Omental fat pad (tissue), 4 donors: Measurements from ENCODE around the gene AUTS2. TPM values are rescaled to one million over a fixed set of nuclear protein-coding genes. Genes with fewer than 3 reads are reported as not detected.

Source experiments
- ATAC-seq: fragments of 150-250 bp; one replicate; pipeline ENCODE4 v1.9.1; 2016; ENCODE audit warnings: mild to moderate bottlenecking, moderate library complexity; ENCODE audit not compliant: low FRiP score
- DNase-seq: peaks from one replicate; pipeline ENCODE4 v3.0.0-alpha.2; 2019; ENCODE audit warnings: low spot score
- CTCF ChIP-seq, 3 donors: fragments of 450-650 bp; IDR thresholded peaks; one replicate each; pipeline ENCODE4 v1.5.1; 2016 to 2017; ENCODE audit warnings: antibody characterized with exemption in 3 of 3, mild to moderate bottlenecking in 3 of 3, moderate library complexity in 2 of 3
- total RNA-seq, 4 donors: library from RNA; depleted of rRNA; stranded (reverse); fragments of >200 nt; gene quantifications; one replicate each; pipeline ENCODE4 v1.1.0, GENCODE V29; 2016

AUTS2 gene
- total RNA-seq, 4 donors from 2014 or later, result 13.2 to 27.0 (median 21.2) TPM

- TF ChIP-seq CTCF (IDR thresholded peaks at IDR 0.05), result no peak
- ATAC-seq (no peak), DNase-seq (no peak)
Measured at GRCh38 chr7:70703785-70704184, 1105.5 kb downstream of the AUTS2 start.

GRCh38 chr7:70704831-70705346 lies 1106.6 kb downstream of the AUTS2 start:
- DNase-seq, result no peak
- TF ChIP-seq CTCF (IDR thresholded peaks at IDR 0.05), result no peak
- ATAC-seq, result no peak

GRCh38 chr7:70706204-70706603 lies 1107.9 kb downstream of the AUTS2 start:
- TF ChIP-seq CTCF (IDR thresholded peaks at IDR 0.05), result no peak
- DNase-seq, result no peak
- ATAC-seq, result no peak

- DNase-seq (no peak), ATAC-seq (no peak)
- TF ChIP-seq CTCF (IDR thresholded peaks at IDR 0.05), result no peak
Measured at GRCh38 chr7:70706698-70707097, 1108.4 kb downstream of the AUTS2 start.

- TF ChIP-seq CTCF (IDR thresholded peaks at IDR 0.05), result no peak
- ATAC-seq, result no peak
Measured at GRCh38 chr7:70707823-70708243, 1109.6 kb downstream of the AUTS2 start.

GRCh38 chr7:70710011-70710480 lies 1111.8 kb downstream of the AUTS2 start:
- TF ChIP-seq CTCF (IDR thresholded peaks at IDR 0.05), result no peak
- ATAC-seq (no peak), DNase-seq (no peak)

More at GRCh38 chr7:70707823-70708243, 1109.6 kb downstream of the AUTS2 start:
- no peak for DNase-seq

GRCh38 chr7:70710651-70711050 lies 1112.4 kb downstream of the AUTS2 start:
- no peak for ATAC-seq
- TF ChIP-seq CTCF (IDR thresholded peaks at IDR 0.05), result no peak
- no peak for DNase-seq
